Activated gamma-delta T cell (primary cell): ENCODE data around the gene RADX.
"Not testable (repeated sequence)": the region's sequence is repeated elsewhere in the genome, so short reads cannot be mapped to it uniquely, and the experiment has no call there.

Source experiments
- DNase-seq: peaks from one replicate; lab custom pipeline; 2025; lab: John Stamatoyannopoulos, UW
- total RNA-seq, 2 donors: gene quantifications; one replicate each; lab custom pipeline; 2026; lab: John Stamatoyannopoulos, UW

The RADX gene, protein sequence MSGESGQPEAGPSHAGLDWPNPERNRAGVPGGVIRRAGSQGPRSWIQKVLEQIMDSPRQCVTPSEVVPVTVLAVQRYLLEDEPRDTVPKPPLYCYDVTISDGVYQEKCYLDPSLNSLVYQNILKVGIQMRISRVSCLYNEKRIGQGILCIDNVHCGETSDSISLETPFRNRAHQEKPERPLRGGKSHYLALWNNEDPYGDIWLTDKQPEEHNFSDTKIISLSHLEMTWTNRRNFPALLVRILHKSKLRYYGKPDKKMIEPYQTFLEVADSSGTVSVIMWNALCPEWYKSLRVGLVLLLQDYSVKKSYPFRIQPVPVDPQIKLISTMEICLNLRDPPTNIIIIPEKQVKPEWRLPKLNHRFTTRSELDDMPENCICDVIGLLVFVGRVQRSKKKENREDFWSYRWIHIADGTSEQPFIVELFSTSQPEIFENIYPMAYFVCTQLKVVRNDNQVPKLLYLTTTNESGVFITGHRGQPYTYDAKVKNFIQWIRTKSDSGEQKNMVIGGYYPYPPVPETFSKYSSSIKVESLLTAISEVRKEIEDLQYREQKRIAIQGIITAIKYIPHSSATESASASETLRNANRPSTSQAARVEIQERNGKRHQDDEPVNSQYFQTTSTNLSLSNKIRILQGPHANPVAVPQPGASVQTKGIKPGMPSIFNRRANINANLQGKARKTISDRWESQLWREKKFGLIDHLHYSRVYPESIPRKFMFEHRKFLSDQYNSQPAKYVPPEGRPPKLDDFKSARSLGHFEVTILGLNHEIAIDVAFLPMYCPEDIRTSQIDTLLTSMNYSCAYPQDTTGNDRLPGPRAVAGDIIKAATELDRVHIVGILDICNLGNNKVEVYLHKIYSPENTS
- 17.8 to 24.2 reads per million in 2 donors for total RNA-seq

DNA sequence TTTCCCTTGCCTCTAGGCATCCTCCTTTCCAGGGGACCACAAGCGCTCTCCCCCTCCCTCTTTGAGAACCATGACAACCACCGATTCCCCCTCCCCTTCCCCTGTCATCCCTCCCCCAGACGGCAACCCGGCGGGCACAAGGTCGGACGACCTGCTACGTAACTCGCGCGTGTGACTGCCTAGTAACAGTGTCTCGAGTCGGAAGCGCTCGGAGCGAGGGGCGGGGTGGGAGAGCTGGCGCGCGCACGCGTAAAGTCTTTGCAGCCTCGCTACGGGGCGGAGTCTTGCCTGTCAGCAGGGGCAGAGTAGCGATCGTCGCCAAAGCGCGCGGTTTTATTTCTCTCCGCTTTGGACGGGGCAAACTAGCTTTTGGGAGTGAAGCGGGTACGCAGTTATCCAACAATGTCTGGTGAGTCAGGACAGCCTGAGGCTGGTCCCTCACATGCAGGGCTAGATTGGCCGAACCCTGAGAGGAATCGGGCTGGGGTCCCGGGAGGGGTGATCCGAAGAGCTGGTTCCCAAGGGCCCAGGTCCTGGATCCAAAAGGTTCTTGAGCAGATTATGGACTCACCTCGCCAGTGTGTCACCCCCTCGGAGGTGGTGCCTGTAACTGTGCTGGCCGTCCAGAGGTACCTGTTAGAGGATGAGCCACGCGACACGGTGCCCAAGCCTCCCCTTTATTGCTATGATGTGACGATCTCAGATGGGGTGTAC lies at the start of gene RADX:
Gene RADX (plus strand): TSS at position 300 of the 714 bp plus-strand sequence. CDS start 103 bp downstream, at position 403.
- peak; percentile 68 for DNase-seq

DNA sequence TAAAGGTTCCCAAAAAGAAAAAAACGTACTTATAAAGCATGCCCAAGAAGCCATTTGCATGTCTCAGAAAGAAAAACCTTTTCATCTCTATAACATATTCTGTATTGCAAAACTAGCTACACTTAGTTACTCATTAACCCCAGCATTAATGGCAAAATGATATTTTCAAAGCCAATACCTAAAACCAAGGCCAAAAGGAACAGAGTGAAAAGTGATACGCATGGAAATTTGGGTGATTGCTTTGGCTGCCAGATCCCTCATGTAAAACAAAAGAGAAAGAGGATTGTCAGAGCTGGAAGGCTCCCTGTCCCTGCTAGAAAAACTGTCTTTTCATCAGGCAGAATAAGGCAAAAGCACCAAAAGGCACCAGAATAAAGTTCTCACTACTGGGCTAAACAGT lies 46.8 kb upstream of the RADX start:
- DNase-seq, result no peak

DNA sequence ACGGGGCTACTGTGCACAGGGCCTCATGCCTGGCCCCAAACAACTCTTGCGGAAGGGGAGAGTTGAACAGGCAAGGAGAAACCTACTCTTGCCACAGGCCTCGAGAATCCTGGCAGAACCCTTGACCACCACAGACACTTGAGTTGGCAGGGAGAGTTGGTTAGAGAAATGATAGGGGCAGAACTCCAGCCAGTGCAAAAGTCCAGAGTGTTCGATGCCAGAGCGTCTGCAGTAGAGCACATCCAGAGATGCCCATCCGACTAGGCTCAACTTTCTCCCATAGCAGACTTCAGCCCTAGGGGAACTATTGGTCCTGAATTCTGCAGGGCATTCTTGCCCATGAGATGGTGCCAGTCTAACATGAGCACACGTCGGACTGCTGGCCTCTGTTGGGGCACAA lies 45.4 kb upstream of the RADX start:
- no peak for DNase-seq

DNA sequence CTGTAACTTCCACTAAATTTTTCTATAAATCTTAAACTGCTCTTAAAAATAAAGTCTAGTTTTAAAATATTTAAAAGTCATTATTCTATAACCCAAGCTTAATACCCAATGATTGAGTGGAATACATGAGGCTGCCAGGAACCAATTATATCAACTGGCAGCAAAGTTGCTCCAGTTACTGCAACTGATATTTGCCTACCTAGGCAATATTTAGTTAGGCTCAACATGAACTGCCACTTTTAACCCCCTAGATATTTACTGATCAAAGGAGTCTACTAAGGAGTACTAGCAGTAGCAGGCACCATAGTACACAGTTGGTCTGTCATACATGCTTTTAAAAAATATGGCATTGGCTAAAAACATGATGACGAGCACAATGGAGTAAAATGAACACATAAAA lies 29.9 kb upstream of the RADX start:
- DNase-seq, result no peak

DNA sequence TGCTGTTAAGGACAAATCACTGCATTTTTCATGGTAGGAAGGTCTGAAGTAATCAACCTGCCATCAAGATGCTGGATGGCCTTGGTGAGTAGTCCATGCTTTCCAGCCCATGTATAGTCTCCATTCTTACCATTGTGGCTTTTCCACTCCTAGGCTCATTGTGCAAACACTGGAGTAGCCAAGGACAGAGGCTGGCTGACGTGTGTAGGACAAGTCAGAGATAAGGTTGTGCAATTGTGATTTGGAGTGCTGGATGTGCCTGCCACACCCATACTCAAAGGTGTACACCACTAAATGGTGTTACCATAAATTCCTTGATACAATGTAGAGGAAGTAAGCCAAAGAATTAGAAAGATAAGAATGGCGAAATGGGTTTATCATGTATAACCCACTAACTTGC lies 26.3 kb upstream of the RADX start:
- no peak for DNase-seq

DNA sequence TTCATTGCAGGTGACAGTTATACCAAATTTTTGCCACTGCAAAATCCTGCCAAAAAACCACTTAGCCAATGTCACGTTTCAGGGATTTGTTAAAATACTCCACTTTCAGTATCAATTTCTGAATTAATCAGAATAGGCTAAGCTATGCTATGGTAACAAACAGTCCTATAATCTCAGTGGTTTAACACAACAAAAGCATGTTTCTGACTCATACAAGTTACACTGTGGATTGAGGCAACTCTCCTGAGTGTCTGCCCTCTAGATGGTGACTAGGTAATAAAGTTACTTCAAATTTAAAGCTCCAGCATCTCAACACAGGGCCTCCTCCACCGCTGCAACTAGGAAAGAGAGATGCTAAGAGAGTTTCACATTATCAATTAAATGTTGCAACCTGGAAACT lies 23.0 kb upstream of the RADX start:
- DNase-seq, result no peak

DNA sequence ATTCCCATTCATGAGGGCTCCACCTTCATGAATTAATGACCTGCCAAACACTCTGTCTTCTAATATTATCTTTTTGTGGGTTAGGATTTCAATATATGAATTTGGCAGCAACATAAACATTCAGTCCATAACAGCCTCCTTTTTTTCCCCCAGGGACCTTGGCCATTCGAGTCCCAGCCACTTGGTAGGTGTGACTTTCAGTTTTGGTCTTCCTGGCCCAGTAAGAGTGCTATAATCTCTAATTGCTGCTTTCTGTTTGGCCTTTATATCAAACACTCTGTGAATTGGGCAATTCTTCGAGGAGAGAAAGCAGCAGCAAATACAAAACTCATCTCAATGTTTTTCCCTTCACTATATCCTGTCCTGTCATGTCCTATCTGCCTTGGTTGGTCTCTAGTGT lies 12.4 kb upstream of the RADX start:
- DNase-seq, result no peak

DNA sequence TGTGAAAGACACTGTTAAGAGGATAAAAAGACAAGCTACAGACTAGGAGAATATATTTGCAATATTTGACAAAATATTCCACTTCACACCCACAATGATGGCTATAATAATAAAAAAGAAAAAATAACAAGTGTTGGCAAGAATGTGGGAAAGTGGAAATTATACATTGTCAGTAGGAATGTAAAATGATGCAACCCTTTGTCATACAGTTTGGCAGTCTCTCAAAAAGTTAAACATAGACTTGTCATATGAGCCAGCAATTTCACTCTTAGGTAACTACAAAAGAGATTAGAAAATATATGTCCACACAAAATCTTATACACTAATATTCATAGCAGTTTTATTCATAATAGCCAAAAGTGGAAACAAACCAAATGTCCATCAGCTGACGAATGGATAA lies 5.2 kb upstream of the RADX start:
- no peak for DNase-seq

DNA sequence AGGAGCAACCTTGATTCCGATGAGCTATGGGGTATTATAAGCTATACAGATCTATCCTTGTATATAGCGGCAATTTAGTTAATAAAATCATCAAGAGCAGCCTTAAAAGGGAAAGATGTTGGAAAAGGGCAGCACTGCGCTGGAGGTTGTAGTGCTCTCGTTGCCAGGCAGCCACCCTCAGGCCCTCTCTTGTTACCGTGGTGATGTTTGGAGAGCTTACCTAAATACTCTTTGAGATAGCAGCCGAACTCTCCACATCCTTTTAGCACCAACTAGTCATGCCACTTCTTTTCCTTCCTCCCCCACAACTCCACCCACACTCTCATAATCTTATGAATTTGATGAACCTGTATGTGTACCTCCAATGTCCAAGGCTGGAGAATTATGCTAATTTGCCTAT lies 3.8 kb upstream of the RADX start:
- no peak for DNase-seq

DNA sequence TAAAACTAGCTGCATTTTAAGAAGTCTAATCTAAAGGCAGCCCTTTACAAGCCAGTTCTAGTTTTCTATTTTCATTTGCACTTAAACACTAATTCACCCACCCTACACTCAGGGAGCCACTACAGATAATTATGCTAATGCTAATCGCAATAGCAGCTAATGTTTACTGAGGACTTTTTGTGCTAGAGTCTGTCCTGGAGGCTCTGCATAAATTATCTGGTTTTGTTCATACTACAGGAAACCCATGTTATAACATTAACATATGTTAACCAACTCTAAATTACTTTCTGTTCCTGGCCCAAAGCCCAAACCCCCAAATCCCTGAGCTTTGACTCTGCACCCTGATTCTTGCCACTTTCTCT lies 480 bp upstream of the RADX start:
- DNase-seq, result no peak

DNA sequence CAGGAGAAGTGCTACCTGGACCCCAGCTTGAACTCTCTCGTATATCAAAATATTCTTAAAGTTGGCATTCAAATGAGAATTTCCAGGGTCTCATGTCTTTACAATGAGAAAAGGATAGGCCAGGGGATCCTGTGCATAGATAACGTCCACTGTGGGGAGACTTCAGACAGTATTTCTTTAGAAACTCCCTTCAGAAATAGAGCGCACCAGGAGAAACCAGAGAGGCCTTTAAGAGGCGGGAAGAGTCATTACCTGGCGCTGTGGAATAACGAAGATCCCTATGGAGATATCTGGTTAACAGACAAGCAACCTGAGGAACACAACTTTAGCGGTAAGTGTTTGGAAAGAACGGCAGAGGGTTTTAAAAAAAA lies 600 bp downstream of the RADX start:
- no peak for DNase-seq

DNA sequence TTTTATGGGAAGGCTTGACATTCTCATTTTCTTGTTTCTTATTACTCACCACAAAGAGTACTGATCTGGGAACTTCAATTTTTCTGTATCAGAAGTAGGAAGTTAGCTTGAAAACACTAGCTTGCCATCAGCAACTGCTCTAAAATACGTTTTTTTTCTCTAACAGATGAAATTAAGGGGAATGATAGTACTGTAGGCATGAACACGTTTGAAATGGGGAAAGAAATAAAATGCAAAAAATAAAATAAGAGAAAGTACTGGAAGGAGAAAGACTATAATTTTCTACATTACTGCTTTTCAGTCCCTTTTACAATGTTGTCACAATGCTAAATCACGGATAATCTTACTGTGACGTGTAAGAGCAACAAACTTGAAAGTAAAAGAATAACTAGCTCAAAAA lies 1.5 kb downstream of the RADX start:
- no peak for DNase-seq

DNA sequence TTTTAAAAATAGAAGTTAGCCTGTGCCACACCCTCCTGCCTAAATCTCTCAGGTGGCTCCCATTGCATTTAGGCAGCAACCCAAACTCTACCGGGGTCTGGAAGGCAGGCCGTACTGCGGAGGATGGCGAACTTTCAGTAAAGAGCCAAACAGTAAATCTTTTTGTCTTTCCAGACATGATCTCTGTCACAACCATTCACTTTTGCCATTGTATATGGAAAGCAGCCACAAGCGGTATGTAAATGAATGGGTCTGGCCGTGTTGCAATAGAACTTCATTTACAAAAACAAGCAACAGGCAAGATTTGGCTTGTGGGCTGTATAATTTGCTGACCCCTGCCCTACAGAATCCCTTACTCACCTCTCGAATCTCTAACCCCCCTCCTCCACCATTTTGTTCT lies 3.3 kb downstream of the RADX start:
- DNase-seq, result no peak

DNA sequence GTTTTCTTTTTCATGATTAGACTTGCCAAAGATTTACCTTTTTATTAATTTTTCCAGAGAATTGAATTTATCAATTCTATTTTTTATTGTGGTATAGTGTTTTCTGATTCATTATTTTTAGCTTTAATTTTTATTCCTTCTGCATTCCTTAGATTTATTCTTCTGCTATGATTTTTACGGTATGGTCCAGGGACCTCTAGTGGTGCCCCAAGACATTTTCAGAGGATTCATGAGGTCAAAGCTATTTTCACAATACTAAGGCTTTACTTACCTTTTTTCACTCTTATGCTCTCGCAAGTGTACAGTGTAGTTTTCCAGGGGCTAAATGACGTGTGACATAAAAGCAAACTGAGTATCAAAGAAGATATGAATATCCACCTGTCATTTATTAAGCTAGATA lies 8.0 kb downstream of the RADX start:
- no peak for DNase-seq

DNA sequence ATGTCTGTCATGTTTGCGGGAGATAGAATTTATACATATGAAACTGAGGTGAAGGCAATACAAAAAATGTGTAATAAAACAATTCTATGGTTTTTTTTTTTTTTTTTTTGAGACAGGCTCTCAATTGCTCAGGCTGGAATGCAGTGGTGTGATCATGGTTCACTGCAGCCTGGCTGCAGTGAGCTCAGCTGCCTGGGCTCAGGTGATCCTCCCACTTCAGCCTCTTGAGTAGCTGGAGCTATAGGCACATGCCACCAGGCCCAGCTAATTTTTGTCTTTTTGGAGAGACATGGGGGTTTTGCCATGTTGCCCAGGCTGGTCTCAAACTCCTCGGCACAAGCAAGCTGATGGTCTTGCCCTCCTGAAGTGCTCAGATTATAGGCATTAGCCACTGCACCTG lies 10.1 kb downstream of the RADX start:
- DNase-seq, result no peak

DNA sequence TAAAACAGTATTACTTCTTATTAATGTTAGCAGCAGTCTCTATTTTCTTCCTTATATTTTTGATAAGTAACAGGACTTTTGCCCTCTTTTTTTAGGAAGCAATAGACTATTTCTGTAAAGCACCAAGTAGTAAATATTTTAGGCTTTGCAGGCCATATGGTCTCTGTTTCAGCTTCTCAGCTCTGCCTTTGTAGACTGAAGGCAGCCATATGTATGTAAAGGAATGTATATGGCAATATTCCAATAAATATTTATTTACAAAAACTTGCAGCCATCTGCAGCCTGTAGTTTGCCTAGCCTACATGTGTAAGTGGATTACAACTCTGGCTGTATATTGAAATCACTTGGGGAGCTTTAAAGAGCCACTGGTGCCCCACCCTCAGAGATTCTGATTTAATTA lies 15.0 kb downstream of the RADX start:
- DNase-seq, result no peak

DNA sequence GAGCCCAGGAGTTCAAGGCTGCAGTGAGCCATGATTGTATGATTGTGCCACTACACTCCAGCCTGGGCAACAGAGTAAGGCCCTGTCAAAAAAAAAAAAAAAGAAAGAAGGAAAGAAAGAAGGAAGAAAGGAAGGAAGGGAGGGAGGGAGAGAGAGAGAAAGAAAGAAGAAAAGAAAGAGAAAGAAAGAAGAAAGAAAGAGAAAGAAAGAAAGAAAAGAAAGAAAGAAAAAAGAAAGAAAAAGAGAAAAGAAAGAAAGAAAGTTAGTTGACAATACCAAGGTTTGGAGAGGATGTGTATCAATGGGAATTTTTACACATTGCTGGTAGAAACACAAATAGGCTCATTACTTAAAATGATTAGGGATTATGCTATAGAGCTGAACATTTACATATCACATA lies 19.8 kb downstream of the RADX start:
- no peak for DNase-seq

DNA sequence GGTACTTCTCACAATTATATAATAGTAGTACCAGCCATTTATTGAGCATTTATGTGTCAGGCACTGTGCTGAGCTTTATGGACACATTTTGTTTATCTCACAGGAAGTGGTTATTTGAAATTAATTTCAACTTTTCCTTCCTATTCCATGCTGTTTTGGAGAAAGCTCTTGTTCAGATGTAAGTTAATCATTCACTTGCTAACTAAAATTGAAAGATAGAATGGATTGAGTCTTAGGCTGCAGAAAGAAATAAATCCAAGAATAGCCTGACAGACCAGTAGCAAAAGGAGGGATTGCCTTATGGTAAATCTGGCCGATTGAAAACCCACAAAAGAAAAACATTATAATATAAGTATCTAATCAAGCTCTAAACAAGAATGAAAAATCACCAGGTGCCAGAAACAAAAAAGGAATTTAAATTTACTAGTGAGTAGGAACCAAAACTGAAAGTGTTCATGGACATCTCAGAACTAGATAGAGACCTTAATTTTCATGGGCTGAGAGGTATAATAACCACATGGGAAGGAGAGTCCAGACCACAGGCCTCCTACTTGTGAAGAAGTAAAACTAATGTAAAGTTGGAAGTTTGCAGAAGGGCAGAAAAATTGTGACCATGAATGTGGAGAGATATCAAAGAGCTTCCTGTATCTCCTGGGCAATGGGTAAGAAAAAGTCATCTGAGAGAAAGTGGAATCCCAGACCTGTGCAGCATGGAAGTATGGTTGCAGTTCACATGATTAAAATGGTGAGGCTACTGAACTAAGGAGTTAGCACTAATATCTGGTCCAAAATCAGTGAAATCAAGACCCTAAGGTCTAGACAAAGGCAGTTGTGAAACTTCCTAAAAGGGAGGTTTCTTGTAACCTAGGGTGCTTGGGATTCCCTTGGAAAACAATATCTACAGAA lies 38.0 kb downstream of the RADX start:
- DNase-seq, result no peak

DNA sequence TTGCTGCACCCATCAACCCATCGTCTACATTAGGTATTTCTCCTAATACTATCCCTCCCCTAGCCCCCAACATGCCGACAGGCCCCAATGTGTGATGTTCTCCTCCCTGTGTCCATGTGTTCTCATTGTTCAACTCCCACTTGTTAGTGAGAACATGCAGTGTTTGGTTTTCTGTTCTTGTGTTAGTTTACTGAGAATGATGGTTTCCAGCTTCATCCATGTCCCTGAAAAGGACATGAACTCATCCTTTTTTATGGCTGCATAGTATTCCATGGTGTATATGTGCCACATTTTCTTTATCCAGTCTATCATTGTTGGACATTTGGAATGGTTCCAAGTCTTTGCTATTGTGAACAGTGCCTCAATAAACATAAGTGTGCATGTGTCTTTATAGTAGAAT lies 41.8 kb downstream of the RADX start:
- not testable (repeated sequence) for DNase-seq

DNA sequence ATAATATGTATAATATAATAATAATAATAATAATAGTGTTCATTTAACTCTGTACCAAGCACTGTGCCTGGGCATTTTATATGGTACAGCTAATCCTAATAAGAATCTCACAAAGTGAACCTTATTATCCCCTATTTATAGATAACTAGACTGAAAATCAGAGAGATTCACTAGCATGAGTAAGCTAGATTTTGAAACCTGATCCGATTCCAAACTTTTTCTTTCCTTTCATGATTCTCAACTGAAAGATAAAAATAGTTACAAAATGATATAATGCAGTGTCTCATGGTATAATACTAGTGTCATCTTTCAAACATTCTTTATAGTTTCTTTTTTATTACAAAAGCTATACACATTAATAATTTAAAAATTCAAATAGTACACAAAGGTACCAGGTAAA lies 58.9 kb downstream of the RADX start:
- no peak for DNase-seq

DNA sequence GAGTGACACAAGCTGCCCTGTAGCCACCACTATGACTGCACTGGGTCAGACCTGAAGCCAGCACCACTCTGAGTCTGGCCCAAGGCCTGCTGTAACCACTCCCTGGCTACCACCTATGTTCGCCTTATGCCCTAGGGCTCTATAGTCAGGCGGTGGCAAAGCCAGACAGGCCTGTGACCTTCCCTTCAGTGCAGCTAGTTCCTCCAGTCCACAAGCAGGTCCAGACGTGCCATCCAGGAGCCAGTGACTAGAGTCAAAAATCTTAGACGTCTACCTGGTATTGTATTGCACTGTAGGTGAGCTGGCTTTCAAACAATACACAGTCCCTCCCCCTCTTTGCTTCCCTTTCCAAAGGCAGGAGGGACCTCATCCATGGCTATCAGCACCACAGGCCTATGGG lies 60.7 kb downstream of the RADX start:
- no peak for DNase-seq

DNA sequence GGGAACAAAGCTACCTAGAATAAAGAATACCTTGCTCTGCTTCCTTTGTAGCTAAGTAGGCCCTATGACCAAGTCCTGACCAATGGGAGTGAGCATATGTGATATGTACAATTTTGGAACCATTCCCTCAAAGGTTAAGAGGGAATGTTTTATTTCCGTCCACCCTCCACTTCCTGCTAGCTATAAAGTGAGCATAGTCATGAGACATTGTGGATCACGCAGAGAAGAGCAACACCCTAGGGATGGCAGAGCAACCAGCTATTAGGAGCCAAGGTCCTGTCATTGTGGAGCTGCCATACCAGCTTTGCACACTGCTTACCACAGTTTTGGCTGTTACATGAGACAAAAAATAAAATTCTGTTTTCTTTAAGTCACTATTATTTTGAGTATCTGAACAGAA lies 68.9 kb downstream of the RADX start:
- no peak for DNase-seq
